ENCODE results near the gene FAM3D.
"Not testable (repeated sequence)": the region's sequence is repeated elsewhere in the genome, so short reads cannot be mapped to it uniquely, and the experiment has no call there.

GRCh38 chr3:58678177-58678970 is 11.8 kb upstream of the FAM3D start:
- not testable (repeated sequence) for TF ChIP-seq CTCF (IDR thresholded peaks at IDR 0.05; ENCODE audit: low read depth, low read length, poor library complexity, severe bottlenecking); EZH2phosphoT487 (IDR thresholded peaks at IDR 0.05; ENCODE audit: borderline replicate concordance, low read length)

Measured in DOHH2 (cell line).